K562 (cell line): ENCODE data around the gene ARHGEF12.

Experiments
- ILF3 ChIP-seq: fragments of 450-650 bp; IDR thresholded peaks from 2 replicates; pipeline ENCODE4 v1.6.1; 2018; ENCODE audit warnings: antibody characterized with exemption, mild to moderate bottlenecking, moderate library complexity, borderline replicate concordance
- TBP ChIP-seq: optimal IDR thresholded peaks from 2 replicates; pipeline ENCODE3; 2011; ENCODE audit warnings: low read depth, low read length, improper control_type of control experiment
- TF ChIP-seq, protein P1 (sequence below): IDR thresholded peaks from 3 replicates; pipeline ENCODE4 v1.6.1; 2011; ENCODE audit warnings: borderline replicate concordance, mild to moderate bottlenecking; ENCODE audit not compliant: insufficient read length, insufficient read depth

DNA sequence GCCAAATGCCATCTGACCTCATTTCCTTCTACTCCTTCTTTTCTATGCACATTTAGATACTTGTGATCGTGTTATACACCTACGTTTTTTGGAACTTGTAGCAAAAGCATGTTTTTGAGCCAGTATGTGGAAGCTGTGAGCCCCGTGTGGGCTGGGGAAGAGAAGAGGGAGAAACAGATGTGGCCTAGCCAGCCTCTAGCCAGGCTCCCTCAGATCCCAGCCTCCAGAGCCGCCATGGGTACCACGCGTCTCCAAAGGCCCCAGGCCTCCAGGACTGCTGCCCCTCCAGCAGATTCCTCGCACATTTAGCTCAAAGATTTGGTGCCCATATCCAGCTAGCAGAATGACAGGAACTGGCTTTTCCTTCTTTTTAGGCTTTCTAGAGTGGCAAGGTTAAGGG, 28.1 kb upstream of the ARHGEF12 start:
- TF ChIP-seq, protein P1, sequence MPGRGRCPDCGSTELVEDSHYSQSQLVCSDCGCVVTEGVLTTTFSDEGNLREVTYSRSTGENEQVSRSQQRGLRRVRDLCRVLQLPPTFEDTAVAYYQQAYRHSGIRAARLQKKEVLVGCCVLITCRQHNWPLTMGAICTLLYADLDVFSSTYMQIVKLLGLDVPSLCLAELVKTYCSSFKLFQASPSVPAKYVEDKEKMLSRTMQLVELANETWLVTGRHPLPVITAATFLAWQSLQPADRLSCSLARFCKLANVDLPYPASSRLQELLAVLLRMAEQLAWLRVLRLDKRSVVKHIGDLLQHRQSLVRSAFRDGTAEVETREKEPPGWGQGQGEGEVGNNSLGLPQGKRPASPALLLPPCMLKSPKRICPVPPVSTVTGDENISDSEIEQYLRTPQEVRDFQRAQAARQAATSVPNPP: no peak
- TF ChIP-seq TBP (no peak), ILF3 (no peak)
